OCI-LY1 (cell line): ENCODE measurements around the gene SMYD1.

Experiments
- H2AFZ ChIP-seq: fragments of 200-600 bp; sonication (generic), shearing (Covaris generic); 2 replicates; pipeline ENCODE4 v1.6.0; 2014; ENCODE audit warnings: antibody characterized with exemption, mild to moderate bottlenecking, low read length
- H3F3A ChIP-seq: fragments of 200-600 bp; sonication (generic), shearing (Covaris generic); 2 replicates; pipeline ENCODE4 v1.6.0; 2014; ENCODE audit warnings: mild to moderate bottlenecking, antibody characterized with exemption, low read length, moderate library complexity; ENCODE audit not compliant: insufficient read depth
- H3K27ac ChIP-seq: fragments of 200-600 bp; sonication (generic); 2 replicates; pipeline ENCODE4 v1.5.1; 2014; ENCODE audit warnings: low read length, mixed run types, mild to moderate bottlenecking, low read depth; ENCODE audit not compliant: poor library complexity, severe bottlenecking
- H3K27me3 ChIP-seq: fragments of 200-600 bp; sonication (generic); 2 replicates; pipeline ENCODE4 v1.6.0; 2014; ENCODE audit warnings: antibody characterized with exemption, mild to moderate bottlenecking, low read length, moderate library complexity; ENCODE audit not compliant: insufficient read depth
- H3K36me3 ChIP-seq: fragments of 200-600 bp; sonication (generic); 2 replicates; pipeline ENCODE4 v1.6.1; 2014; ENCODE audit warnings: mild to moderate bottlenecking, antibody characterized with exemption, low read length, moderate library complexity, mixed read lengths; ENCODE audit not compliant: insufficient read depth
- H3K4me1 ChIP-seq: fragments of 200-600 bp; sonication (generic); 2 replicates; pipeline ENCODE4 v1.5.1; 2014; ENCODE audit warnings: mild to moderate bottlenecking, low read length, moderate library complexity; ENCODE audit not compliant: insufficient read depth, severe bottlenecking
- H3K4me2 ChIP-seq: fragments of 200-600 bp; sonication (generic), shearing (Covaris generic); 2 replicates; pipeline ENCODE4 v1.6.1; 2014; ENCODE audit warnings: low read length
- H3K4me3 ChIP-seq: fragments of 200-600 bp; sonication (generic); 2 replicates; pipeline ENCODE4 v1.5.1; 2014; ENCODE audit warnings: low read length, low read depth, mild to moderate bottlenecking, mixed read lengths; ENCODE audit not compliant: poor library complexity, severe bottlenecking
- H3K79me2 ChIP-seq: fragments of 200-600 bp; shearing (Covaris generic); 2 replicates; pipeline ENCODE4 v1.6.1; 2016; ENCODE audit warnings: mixed run types, low read length, mixed read lengths; ENCODE audit not compliant: insufficient read depth
- H3K9ac ChIP-seq: fragments of 200-600 bp; sonication (generic), shearing (Covaris generic); 2 replicates; pipeline ENCODE4 v1.6.1; 2014; ENCODE audit warnings: mild to moderate bottlenecking, low read length, mixed read lengths
- H3K9me2 ChIP-seq: fragments of 200-600 bp; sonication (generic), shearing (Covaris generic); 2 replicates; pipeline ENCODE4 v1.6.1; 2014; ENCODE audit warnings: low read depth, mild to moderate bottlenecking, low read length, mixed read lengths
- H3K9me3 ChIP-seq: fragments of 200-600 bp; shearing (Covaris generic); 2 replicates; pipeline ENCODE4 v1.6.1; 2014; ENCODE audit warnings: low read length, mixed read lengths
- H4K20me1 ChIP-seq: fragments of 200-600 bp; sonication (generic), shearing (Covaris generic); 2 replicates; pipeline ENCODE4 v1.6.0; 2016; ENCODE audit warnings: mild to moderate bottlenecking, low read length; ENCODE audit not compliant: insufficient read depth
- EZH2 ChIP-seq: fragments of 200-600 bp; sonication (generic), shearing (Covaris generic); IDR thresholded peaks from 2 replicates; pipeline ENCODE4 v1.8.0; 2017; ENCODE audit warnings: borderline replicate concordance, mixed run types, mild to moderate bottlenecking, antibody characterized with exemption, low read length, moderate library complexity, mixed read lengths
- TF ChIP-seq, protein P1 (sequence below): fragments of 200-600 bp; sonication (generic), shearing (Covaris generic); IDR thresholded peaks from 2 replicates; pipeline ENCODE4 v1.5.1; 2017; ENCODE audit warnings: mild to moderate bottlenecking, antibody characterized with exemption, low read length, moderate library complexity, mixed read lengths

Gene SMYD1

DNA sequence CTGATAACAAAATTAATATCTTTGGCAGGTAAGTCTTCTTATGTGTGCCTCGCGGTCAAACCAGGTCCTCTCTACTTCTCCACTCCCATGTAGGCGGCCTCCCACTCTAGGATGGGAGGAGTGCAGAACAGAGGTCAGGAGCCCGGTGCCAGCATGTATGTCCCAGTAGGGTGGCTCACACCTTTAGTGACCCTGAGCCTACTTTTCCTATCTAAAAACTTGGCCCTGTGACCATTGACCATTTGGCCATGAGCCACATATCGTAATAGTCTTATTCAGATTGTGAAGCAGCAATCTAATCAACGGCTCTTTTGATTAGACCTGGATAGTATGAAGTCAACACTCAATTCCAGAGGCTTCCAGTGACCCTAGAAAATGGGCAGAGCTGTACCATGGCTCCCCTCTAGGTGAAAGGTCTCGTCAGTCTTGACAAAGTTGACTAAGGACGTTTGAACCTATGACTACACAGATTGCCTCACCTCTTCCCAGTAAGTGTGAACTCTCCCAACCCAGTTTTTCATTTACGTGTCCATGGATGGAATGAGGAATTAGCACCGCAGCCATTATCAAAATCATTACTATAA is 77.4 kb downstream of the SMYD1 start:
- Histone ChIP-seq H3K27ac (no peak overlapping the region), H4K20me1 (no peaks in the 10 kb centered on the region), H3K27me3 (no peaks in the 10 kb centered on the region), H3K9me3 (peaks cover 6% of the 10 kb centered on the region; the same call in 1 of the 2 replicates), H2AFZ (no peak overlapping the region), H3K36me3 (no peaks in the 10 kb centered on the region), H3K9ac (no peak overlapping the region), H3K79me2 (no peaks in the 10 kb centered on the region), H3K4me3 (no peak overlapping the region), H3K4me2 (no peak overlapping the region), H3K9me2 (no peaks in the 10 kb centered on the region), H3F3A (no peaks in the 10 kb centered on the region), H3K4me1 (no peaks in the 10 kb centered on the region)
- no peak for TF ChIP-seq EZH2
- TF ChIP-seq, protein P1, sequence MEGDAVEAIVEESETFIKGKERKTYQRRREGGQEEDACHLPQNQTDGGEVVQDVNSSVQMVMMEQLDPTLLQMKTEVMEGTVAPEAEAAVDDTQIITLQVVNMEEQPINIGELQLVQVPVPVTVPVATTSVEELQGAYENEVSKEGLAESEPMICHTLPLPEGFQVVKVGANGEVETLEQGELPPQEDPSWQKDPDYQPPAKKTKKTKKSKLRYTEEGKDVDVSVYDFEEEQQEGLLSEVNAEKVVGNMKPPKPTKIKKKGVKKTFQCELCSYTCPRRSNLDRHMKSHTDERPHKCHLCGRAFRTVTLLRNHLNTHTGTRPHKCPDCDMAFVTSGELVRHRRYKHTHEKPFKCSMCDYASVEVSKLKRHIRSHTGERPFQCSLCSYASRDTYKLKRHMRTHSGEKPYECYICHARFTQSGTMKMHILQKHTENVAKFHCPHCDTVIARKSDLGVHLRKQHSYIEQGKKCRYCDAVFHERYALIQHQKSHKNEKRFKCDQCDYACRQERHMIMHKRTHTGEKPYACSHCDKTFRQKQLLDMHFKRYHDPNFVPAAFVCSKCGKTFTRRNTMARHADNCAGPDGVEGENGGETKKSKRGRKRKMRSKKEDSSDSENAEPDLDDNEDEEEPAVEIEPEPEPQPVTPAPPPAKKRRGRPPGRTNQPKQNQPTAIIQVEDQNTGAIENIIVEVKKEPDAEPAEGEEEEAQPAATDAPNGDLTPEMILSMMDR = no peak

DNA sequence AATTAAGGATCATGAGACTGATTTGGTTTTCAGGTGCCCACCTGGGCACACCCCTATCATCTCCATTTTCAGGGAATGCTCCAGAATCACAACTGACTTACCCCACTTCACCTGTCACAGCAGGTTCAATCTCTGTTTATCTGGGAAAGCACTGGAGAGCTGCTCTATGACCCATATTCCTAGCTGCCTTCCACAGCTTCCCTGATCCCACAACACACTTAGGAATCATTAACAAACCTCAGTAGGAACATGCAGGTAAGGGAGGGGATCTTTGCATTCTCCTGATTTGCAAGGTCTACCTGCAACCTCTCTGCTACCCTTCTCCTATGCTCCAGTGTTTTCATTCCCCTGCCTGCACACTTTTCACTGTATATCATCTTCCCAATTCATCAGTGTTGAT is 79.0 kb downstream of the SMYD1 start:
- Histone ChIP-seq H3K36me3 (no peaks in the 10 kb centered on the region), H2AFZ (no peak overlapping the region), H3K4me1 (no peaks in the 10 kb centered on the region), H3K9me3 (peaks cover 6% of the 10 kb centered on the region; the same call in 1 of the 2 replicates), H4K20me1 (no peaks in the 10 kb centered on the region), H3K27ac (no peak overlapping the region), H3K9ac (no peak overlapping the region), H3F3A (no peaks in the 10 kb centered on the region), H3K9me2 (no peaks in the 10 kb centered on the region), H3K79me2 (no peaks in the 10 kb centered on the region), H3K4me3 (no peak overlapping the region), H3K27me3 (no peaks in the 10 kb centered on the region), H3K4me2 (no peak overlapping the region)
- TF ChIP-seq, protein P1 = no peak
- no peak for TF ChIP-seq EZH2

DNA sequence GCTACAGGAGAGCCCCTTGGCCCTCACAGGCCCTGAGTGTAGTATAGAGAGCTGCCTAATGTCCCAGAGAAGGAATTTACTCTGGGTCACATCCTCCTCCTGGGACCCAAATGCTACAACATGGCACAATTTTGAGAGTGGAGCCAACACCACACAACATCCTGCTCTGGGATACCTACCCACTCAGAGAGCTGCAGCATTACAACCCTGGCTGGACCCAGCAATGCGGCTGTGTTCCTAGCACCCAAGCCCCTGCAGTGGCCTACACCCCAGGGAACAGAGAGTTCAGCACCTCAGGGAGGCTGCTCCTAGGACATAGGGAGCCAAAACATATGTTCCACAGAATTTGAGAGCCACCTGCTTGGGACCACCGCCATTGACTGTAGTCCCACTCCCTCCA is 79.5 kb downstream of the SMYD1 start:
- no peak overlapping the region for H3K27ac ChIP-seq
- no peak overlapping the region for H3K4me3 ChIP-seq
- no peak overlapping the region for H3K9ac ChIP-seq
- no peaks in the 10 kb centered on the region for H3K9me2 ChIP-seq
- H3K4me1 ChIP-seq = no peaks in the 10 kb centered on the region
- H3K79me2 ChIP-seq = no peaks in the 10 kb centered on the region
- H3F3A ChIP-seq = no peaks in the 10 kb centered on the region
- no peaks in the 10 kb centered on the region for H4K20me1 ChIP-seq
- peaks cover 6% of the 10 kb centered on the region for H3K9me3 ChIP-seq
- H2AFZ ChIP-seq = no peak overlapping the region
- no peaks in the 10 kb centered on the region for H3K27me3 ChIP-seq
- H3K36me3 ChIP-seq = no peaks in the 10 kb centered on the region
- no peak for TF ChIP-seq EZH2
- TF ChIP-seq, protein P1 = no peak
- no peak overlapping the region for H3K4me2 ChIP-seq
